ENCODE results near the gene KCNQ1. TPM values are rescaled to one million over a fixed set of nuclear protein-coding genes. Genes with fewer than 3 reads are reported as not detected.

KCNQ1 gene
- total RNA-seq, 2 experiments from 2014 or later = 8.7 to 9.5 TPM

GRCh38 chr11:2666828-2667570 is 222.2 kb downstream of the KCNQ1 start:
- POLR2A ChIA-PET = no interaction called here
- TF ChIP-seq CTCF (IDR thresholded peaks at IDR 0.05) = no peak

GRCh38 chr11:2667940-2668339 is 223.1 kb downstream of the KCNQ1 start:
- Mint-ChIP-seq H3K36me3 (ENCODE audit: low read depth) (no peaks in the 10 kb centered on the region), H3K27ac (no peak overlapping the region), H3K4me1 (ENCODE audit: low read depth) (peaks cover 2% of the 10 kb centered on the region), H3K9me3 (no peaks in the 10 kb centered on the region), H3K4me3 (no peak overlapping the region), H3K27me3 (no peaks in the 10 kb centered on the region)
- CTCF ChIA-PET = no interaction called here
- intact Hi-C loops (cut with micrococcal nuclease) = no loop called here
- TF ChIP-seq CTCF (IDR thresholded peaks at IDR 0.05) = no peak
- DNase-seq = no peak
- no peak for ATAC-seq
- POLR2A ChIA-PET = no interaction called here

More at GRCh38 chr11:2666828-2667570, 222.2 kb downstream of the KCNQ1 start:
- H3K27ac Mint-ChIP-seq = no peak overlapping the region
- H3K4me3 Mint-ChIP-seq = no peak overlapping the region
- peaks cover 2% of the 10 kb centered on the region for H3K4me1 Mint-ChIP-seq (ENCODE audit: low read depth)
- intact Hi-C loops (cut with micrococcal nuclease) = no loop called here
- peaks cover 2% of the 10 kb centered on the region for H3K36me3 Mint-ChIP-seq (ENCODE audit: low read depth)
- no peaks in the 10 kb centered on the region for H3K9me3 Mint-ChIP-seq
- H3K27me3 Mint-ChIP-seq = no peaks in the 10 kb centered on the region
- CTCF ChIA-PET = no interaction called here
- ATAC-seq (no peak), DNase-seq (no peak)

GRCh38 chr11:2668876-2669275 is 224.1 kb downstream of the KCNQ1 start:
- Mint-ChIP-seq H3K4me1 (ENCODE audit: low read depth) (peaks cover 2% of the 10 kb centered on the region), H3K9me3 (no peaks in the 10 kb centered on the region), H3K4me3 (no peak overlapping the region), H3K27ac (no peak overlapping the region), H3K36me3 (ENCODE audit: low read depth) (no peaks in the 10 kb centered on the region), H3K27me3 (no peaks in the 10 kb centered on the region)
- POLR2A ChIA-PET = no interaction called here
- TF ChIP-seq CTCF (IDR thresholded peaks at IDR 0.05) = no peak
- CTCF ChIA-PET = interaction anchor here (1.4 kb wide), 1 partner anchor 136 kb away, joined by 4 read pairs; no protein-coding TSS in a partner anchor
- intact Hi-C loops (cut with micrococcal nuclease) = no loop called here
- DNase-seq (no peak), ATAC-seq (no peak)

GRCh38 chr11:2669634-2670469 is 225.0 kb downstream of the KCNQ1 start:
- intact Hi-C loops (cut with micrococcal nuclease) = no loop called here
- ChIA-PET CTCF (interaction anchor here (1.4 kb wide), 1 partner anchor 137 kb away, joined by 4 read pairs; no protein-coding TSS in a partner anchor), POLR2A (no interaction called here)
- H3K4me3 Mint-ChIP-seq = no peak overlapping the region
- no peak for ATAC-seq
- peaks cover 2% of the 10 kb centered on the region for H3K4me1 Mint-ChIP-seq (ENCODE audit: low read depth)
- no peak for DNase-seq
- no peak overlapping the region for H3K27ac Mint-ChIP-seq
- H3K27me3 Mint-ChIP-seq = no peaks in the 10 kb centered on the region
- H3K36me3 Mint-ChIP-seq (ENCODE audit: low read depth) = no peaks in the 10 kb centered on the region
- H3K9me3 Mint-ChIP-seq = no peaks in the 10 kb centered on the region
- TF ChIP-seq CTCF (IDR thresholded peaks at IDR 0.05) = no peak

GRCh38 chr11:2670541-2671100 is 225.8 kb downstream of the KCNQ1 start:
- no peaks in the 10 kb centered on the region for H3K9me3 Mint-ChIP-seq
- H3K4me1 Mint-ChIP-seq (ENCODE audit: low read depth) = peaks cover 2% of the 10 kb centered on the region
- no peak overlapping the region for H3K27ac Mint-ChIP-seq
- DNase-seq (no peak), ATAC-seq (no peak)
- no peaks in the 10 kb centered on the region for H3K27me3 Mint-ChIP-seq
- ChIA-PET CTCF (no interaction called here), POLR2A (no interaction called here)
- no peak overlapping the region for H3K4me3 Mint-ChIP-seq
- intact Hi-C loops (cut with micrococcal nuclease) = no loop called here
- no peak for TF ChIP-seq CTCF (IDR thresholded peaks at IDR 0.05)
- H3K36me3 Mint-ChIP-seq (ENCODE audit: low read depth) = no peaks in the 10 kb centered on the region

Measured in activated CD8-positive, alpha-beta T cell treated with anti-CD3 and anti-CD28 coated beads for 36 hours (primary cell).